Ovary (tissue), 3 donors: ENCODE results near the gene OVAAL.

Experiments used
- EP300 ChIP-seq: sonication (generic); formaldehyde crosslinking; IDR thresholded peaks from one replicate; pipeline ENCODE4 v1.6.1; 2017; ENCODE audit warnings: antibody characterized with exemption
- POLR2A ChIP-seq: fragments of 450-650 bp; IDR thresholded peaks from one replicate; pipeline ENCODE4 v1.6.1; 2017; ENCODE audit warnings: antibody characterized with exemption, mild to moderate bottlenecking, moderate library complexity
- TF ChIP-seq, protein P1 (sequence below), 3 donors: fragments of 450-650 bp in 2 of 3; fragments of 200-600 bp in 1 of 3; IDR thresholded peaks; one replicate each; pipeline versions ENCODE4 v1.5.1 to v1.8.0; 2016 to 2022; ENCODE audit warnings: antibody characterized with exemption in 3 of 3, mild to moderate bottlenecking in 1 of 3
- donor health status: DM: no; HTN: no; CAD: no.

DNA sequence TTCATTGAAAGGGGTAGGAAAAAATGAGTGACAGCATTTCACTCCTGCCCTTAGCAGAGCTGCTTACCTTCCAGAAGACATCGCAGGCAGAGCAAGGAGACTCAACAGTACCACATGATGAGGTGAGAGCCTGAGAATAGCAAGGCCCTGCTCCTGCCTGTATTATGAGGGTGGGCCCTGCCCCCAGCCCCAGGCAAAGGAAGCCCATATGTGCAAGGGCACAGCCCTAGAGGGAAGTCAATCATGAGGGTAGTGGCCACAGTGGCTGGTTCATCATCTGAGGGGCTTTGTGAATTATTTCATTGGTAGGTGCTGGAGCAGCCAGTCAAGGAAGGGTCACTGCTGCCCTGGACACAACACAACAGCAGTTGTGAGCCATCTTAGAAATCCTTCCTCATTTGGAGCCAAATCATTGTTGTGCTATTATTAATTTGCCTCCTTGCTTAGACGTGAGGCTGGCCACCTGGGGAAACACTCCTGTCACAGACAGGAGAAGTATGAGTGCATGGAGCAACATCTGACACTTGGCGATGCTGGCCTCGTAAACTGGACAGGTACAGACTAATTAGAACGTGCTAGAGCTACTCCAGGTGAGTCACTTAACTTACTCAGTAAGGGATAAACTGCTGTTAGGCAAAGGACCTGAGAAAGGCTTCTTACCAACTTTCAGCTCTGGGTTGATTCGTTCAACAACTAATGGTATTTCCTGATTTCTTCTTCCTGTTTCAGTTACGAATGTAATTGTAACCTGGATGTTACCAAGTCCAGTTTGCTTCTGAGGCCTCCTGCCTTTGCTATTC lies 33.6 kb upstream of the OVAAL start:
- TF ChIP-seq, protein P1, sequence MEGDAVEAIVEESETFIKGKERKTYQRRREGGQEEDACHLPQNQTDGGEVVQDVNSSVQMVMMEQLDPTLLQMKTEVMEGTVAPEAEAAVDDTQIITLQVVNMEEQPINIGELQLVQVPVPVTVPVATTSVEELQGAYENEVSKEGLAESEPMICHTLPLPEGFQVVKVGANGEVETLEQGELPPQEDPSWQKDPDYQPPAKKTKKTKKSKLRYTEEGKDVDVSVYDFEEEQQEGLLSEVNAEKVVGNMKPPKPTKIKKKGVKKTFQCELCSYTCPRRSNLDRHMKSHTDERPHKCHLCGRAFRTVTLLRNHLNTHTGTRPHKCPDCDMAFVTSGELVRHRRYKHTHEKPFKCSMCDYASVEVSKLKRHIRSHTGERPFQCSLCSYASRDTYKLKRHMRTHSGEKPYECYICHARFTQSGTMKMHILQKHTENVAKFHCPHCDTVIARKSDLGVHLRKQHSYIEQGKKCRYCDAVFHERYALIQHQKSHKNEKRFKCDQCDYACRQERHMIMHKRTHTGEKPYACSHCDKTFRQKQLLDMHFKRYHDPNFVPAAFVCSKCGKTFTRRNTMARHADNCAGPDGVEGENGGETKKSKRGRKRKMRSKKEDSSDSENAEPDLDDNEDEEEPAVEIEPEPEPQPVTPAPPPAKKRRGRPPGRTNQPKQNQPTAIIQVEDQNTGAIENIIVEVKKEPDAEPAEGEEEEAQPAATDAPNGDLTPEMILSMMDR (IDR thresholded peaks at IDR 0.05), result no peak
- TF ChIP-seq EP300, result no peak
- TF ChIP-seq POLR2A, result no peak
